GM12864 (cell line): ENCODE data around the gene MOGAT3.

Experiments
- DNase-seq: peaks from one replicate; pipeline ENCODE4 v3.0.0-alpha.2; 2011; ENCODE audit warnings: low read depth
- H3K4me3 ChIP-seq: 2 replicates; pipeline ENCODE4 v1.5.1; 2011; ENCODE audit warnings: mild to moderate bottlenecking, low read depth, low read length, control low read depth
- CTCF ChIP-seq: IDR thresholded peaks from 2 replicates; pipeline ENCODE4 v1.5.1; 2011; ENCODE audit warnings: low read depth, mild to moderate bottlenecking, moderate library complexity, low read length, control low read depth, inconsistent platforms; ENCODE audit errors: missing control alignments

The MOGAT3 gene

GRCh38 chr7:101156277-101156676 lies 44.6 kb downstream of the MOGAT3 start:
- DNase-seq: no peak
- H3K4me3 ChIP-seq: no peak overlapping the region
- no peak for TF ChIP-seq CTCF

- DNase-seq: no peak
- TF ChIP-seq CTCF: no peak
- peak overlapping the region; percentile 78 for H3K4me3 ChIP-seq
Measured at GRCh38 chr7:101155303-101155702, 45.5 kb downstream of the MOGAT3 start.

GRCh38 chr7:101154693-101155102 lies 46.1 kb downstream of the MOGAT3 start:
- peak overlapping the region; percentile 78 for H3K4me3 ChIP-seq
- no peak for DNase-seq
- peak; percentile 4 for TF ChIP-seq CTCF

GRCh38 chr7:101153969-101154692 lies 46.7 kb downstream of the MOGAT3 start, which contains the start of gene AP1S1:
Gene AP1S1 (plus strand): TSS chr7:101154476. CDS start chr7:101154515, 39 bp downstream.
- DNase-seq: peak; percentile 96
- peak within 1 kb of the TSS; percentile 78 for H3K4me3 ChIP-seq
- TF ChIP-seq CTCF: no peak

GRCh38 chr7:101151908-101152651 lies 48.8 kb downstream of the MOGAT3 start:
- DNase-seq: no peak
- TF ChIP-seq CTCF: no peak
- H3K4me3 ChIP-seq: no peak overlapping the region
